Activated CD4-positive, alpha-beta memory T cell treated with anti-CD3 and anti-CD28 coated beads for 36 hours (primary cell): Measurements from ENCODE around the gene LTBP3. TPM values are rescaled to one million over a fixed set of nuclear protein-coding genes. Genes with fewer than 3 reads are reported as not detected.

ENCODE experiments used
- CTCF ChIA-PET: fragments of 350-600 bp; sonication (Branson Sonifier 250); formaldehyde crosslinking; loops from one replicate; lab custom pipeline; 2021; ENCODE audit warnings: antibody characterized with exemption, inconsistent platforms; lab: Charles Lee
- POLR2A ChIA-PET: fragments of 350-600 bp; sonication (Branson Sonifier 250); formaldehyde crosslinking; loops from one replicate; lab custom pipeline; 2021; ENCODE audit warnings: antibody characterized with exemption; lab: Charles Lee
- DNase-seq: peaks from one replicate; pipeline ENCODE4 v3.0.0-alpha.2; 2020
- H3K27ac Mint-ChIP-seq: one replicate; pipeline ENCODE4 v1.8.0; 2021; ENCODE audit warnings: mixed read lengths
- H3K27me3 Mint-ChIP-seq: one replicate; pipeline ENCODE4 v1.8.0; 2021; ENCODE audit warnings: mixed read lengths
- H3K36me3 Mint-ChIP-seq: one replicate; pipeline ENCODE4 v1.8.0; 2021; ENCODE audit warnings: mixed read lengths
- H3K4me1 Mint-ChIP-seq: one replicate; pipeline ENCODE4 v1.8.0; 2021; ENCODE audit warnings: low read depth, mixed read lengths
- H3K4me3 Mint-ChIP-seq: one replicate; pipeline ENCODE4 v1.8.0; 2021; ENCODE audit warnings: mild to moderate bottlenecking, mixed read lengths
- H3K9me3 Mint-ChIP-seq: one replicate; pipeline ENCODE4 v1.8.0; 2021; ENCODE audit warnings: mixed read lengths
- intact Hi-C: fragments of 100-400 bp; cut with micrococcal nuclease; formaldehyde crosslinking; loops from one replicate; pipeline ENCODE4 v1.15.1; 2023
- total RNA-seq, 2 experiments: library from RNA; stranded (reverse); gene quantifications; one replicate each; pipeline ENCODE4 v1.2.3, GENCODE V29; 2021

LTBP3 gene
- total RNA-seq, 2 experiments from 2014 or later: 60.7 to 63.3 TPM

DNA sequence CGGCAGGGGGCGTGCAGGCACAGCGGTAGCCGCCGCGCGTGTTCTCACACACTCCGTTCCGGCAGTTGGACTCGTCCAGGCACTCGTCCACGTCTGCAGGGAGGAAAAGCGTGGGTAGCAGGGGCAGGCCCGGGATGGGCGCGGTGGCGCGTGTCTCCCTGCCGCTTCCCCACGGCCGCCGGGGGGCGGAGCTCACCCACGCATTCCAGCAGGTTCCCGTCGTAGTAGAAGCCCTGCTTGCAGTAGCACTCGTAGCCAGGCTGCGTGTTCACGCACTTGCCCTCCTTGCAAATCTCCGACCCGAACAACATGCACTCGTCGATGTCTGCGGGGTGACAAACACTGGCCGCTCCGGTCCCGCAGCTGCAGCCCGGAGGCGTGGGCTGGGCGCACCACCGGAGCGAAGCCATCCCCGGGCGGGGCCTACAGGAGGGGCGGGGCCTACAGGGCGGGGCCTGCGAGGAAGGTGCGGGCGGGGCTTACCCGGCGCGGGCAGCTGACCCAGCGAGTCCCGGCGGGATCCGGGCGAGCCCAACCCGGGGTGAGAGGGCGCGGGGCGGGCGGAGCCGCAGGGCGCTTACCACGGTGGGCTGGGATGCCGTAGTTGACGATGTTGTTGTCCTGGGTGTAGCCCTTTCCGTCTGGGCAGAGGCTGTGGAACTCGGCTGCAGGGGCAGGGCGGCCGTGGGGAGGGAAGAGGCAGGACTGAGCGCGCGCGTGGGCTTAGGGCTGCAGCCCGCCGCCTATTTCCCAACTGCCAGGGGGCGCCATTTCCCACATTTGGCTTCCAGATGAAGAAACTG lies 17.7 kb downstream of the LTBP3 start:
- H3K27ac Mint-ChIP-seq: peak overlapping the region; percentile 87
- ChIA-PET CTCF (interaction anchor here (0.6 to 10.8 kb wide), 28 partner anchors 8 to 186 kb away, joined by 3 to 176 read pairs (median 6); partner anchors contain the start of genes EHBP1L1, FAM89B, FRMD8 and KCNK7), POLR2A (interaction anchor here (0.8 to 3.3 kb wide), 14 partner anchors 12 to 117 kb away, joined by 3 to 17 read pairs (median 6); partner anchors contain the start of genes EHBP1L1, FAM89B, MALAT1 and NEAT1)
- intact Hi-C loops: loop anchor here (1.0 to 2.0 kb wide), 5 partner anchors 16 to 74 kb away; partner anchors contain the start of genes MAP3K11 and ZNRD2
- peaks cover 20% of the 10 kb centered on the region for H3K4me1 Mint-ChIP-seq
- H3K4me3 Mint-ChIP-seq: peak overlapping the region; percentile 79
- DNase-seq: peak; percentile 94
- H3K36me3 Mint-ChIP-seq: peaks cover 12% of the 10 kb centered on the region
- H3K27me3 Mint-ChIP-seq: no peaks in the 10 kb centered on the region
- H3K9me3 Mint-ChIP-seq: no peaks in the 10 kb centered on the region

DNA sequence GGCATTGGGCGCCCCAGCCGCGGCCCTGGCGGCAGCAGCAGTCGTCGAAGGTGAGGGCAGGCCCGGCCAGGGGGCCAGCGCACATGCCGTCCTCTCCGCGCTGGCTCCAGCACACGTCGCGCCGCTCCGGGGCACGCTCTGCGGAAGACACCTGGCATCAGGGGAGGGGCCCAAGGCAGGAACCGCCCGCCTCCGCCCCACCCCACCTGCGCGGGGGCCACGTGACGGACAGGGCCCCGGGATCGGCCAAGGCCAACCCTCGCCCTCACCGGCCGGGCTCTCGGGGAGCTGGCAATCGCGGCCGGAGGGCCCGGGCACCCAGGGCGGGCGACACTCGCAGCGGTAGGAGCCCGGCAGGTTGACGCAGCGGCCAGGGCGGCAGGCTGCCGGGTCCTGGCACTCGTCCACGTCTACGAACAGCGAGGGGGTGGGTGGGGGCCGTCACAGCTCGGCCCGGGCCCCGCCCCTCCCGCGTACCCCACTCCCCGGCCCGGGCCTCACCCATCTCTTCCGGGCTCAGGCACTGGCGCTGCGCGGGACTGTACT lies 18.3 kb downstream of the LTBP3 start:
- peak overlapping the region; percentile 79 for H3K4me3 Mint-ChIP-seq
- peaks cover 12% of the 10 kb centered on the region for H3K36me3 Mint-ChIP-seq
- DNase-seq: no peak
- CTCF ChIA-PET: interaction anchor here (0.6 to 10.8 kb wide), 21 partner anchors 9 to 152 kb away, joined by 3 to 176 read pairs (median 9); partner anchors contain the start of genes EHBP1L1, FAM89B, FRMD8 and KCNK7
- H3K27me3 Mint-ChIP-seq: no peaks in the 10 kb centered on the region
- intact Hi-C loops: loop anchor here (1.0 to 2.0 kb wide), 5 partner anchors 17 to 74 kb away; partner anchors contain the start of genes MAP3K11 and ZNRD2
- POLR2A ChIA-PET: interaction anchor here (0.8 to 3.3 kb wide), 13 partner anchors 13 to 117 kb away, joined by 3 to 17 read pairs (median 6); partner anchors contain the start of genes EHBP1L1, FAM89B, MALAT1 and NEAT1
- peak overlapping the region; percentile 87 for H3K27ac Mint-ChIP-seq
- no peaks in the 10 kb centered on the region for H3K9me3 Mint-ChIP-seq
- H3K4me1 Mint-ChIP-seq: peaks cover 13% of the 10 kb centered on the region

DNA sequence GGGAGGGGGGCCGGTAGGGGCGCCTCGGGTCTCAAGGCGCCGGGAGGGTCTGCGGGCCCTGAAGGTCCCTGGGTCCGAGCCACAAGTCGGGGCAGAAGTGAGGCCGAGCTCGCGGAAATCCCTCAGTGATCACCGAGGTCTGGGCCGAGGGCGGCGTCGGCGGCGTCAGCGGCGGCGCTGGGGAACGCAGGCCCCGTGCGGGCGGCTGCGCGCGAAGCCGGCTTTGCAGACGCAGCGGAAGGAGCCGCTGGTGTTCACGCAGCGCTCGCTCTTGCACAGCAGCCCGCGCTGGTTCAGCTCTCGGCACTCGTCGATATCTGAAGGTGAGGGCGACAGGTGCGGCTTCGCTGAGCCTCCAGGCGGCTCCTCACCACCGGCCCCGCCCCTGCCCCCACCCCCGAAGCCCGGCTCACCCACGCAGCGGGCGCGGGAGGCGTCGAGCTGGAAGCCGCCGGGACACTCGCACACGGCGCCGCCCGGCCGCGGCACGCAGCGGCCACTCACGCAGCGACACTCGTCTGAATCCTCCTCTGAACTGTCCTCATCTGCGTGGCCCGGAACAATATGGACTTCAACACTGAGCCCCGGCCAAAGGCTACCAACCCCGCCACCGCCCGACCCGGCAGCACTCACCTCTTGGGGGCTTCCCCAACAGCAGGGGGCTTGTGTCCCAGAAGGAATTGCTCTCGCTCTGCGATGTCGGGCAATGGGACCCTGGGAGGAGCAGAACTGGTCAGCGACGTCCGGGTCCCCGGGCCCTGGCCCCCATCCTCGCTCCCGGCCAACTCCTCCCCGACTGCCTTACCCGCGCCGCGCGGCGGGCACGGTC lies 19.0 kb downstream of the LTBP3 start:
- Mint-ChIP-seq H3K36me3 (peaks cover 11% of the 10 kb centered on the region), H3K27ac (no peak overlapping the region), H3K9me3 (no peaks in the 10 kb centered on the region), H3K4me3 (no peak overlapping the region), H3K27me3 (no peaks in the 10 kb centered on the region), H3K4me1 (peaks cover 10% of the 10 kb centered on the region)
- POLR2A ChIA-PET: interaction anchor here (0.9 to 3.3 kb wide), 7 partner anchors 11 to 116 kb away, joined by 3 to 17 read pairs (median 5); partner anchors contain the start of genes EHBP1L1, FAM89B, NEAT1 and SCYL1
- intact Hi-C loops: no loop called here
- CTCF ChIA-PET: interaction anchor here (0.7 to 10.8 kb wide), 13 partner anchors 9 to 114 kb away, joined by 3 to 176 read pairs (median 21); partner anchors contain the start of genes EHBP1L1, FAM89B, KCNK7 and LTBP3
- no peak for DNase-seq

DNA sequence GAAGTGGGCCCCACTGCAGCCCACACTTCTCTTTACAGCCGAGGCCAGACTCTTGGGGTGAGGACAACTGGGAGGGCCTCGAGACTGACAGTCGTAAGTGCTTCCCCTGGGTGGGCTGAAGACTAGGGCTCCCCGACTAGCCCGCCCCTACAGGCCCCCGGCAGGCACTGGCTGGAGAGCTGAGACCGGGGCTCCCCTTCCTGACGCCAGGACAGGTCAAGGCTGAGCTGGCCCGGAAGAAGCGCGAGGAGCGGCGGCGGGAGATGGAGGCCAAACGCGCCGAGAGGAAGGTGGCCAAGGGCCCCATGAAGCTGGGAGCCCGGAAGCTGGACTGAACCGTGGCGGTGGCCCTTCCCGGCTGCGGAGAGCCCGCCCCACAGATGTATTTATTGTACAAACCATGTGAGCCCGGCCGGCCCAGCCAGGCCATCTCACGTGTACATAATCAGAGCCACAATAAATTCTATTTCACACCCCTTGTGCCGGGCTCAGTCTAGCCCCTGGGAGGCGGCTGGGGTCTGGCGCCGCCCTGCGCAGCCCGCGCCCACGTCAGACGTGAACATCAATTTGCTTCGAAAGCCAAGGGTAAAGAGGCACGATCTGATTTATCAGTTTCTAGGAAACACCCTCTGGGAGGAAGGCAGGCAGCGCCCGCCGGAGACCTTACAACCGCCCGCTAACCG lies 19.8 kb downstream of the LTBP3 start:
- H3K4me1 Mint-ChIP-seq: peaks cover 10% of the 10 kb centered on the region
- DNase-seq: no peak
- ChIA-PET POLR2A (interaction anchor here (0.9 to 1.9 kb wide), 2 partner anchors 10 to 13 kb away, joined by 5 to 7 read pairs; partner anchors contain the start of gene SCYL1), CTCF (interaction anchor here (1.0 to 10.8 kb wide), 3 partner anchors 8 to 55 kb away, joined by 3 to 176 read pairs (median 50); partner anchors contain the start of genes EHBP1L1, FAM89B and ZNRD2)
- H3K27ac Mint-ChIP-seq: no peak overlapping the region
- intact Hi-C loops: no loop called here
- peaks cover 7% of the 10 kb centered on the region for H3K36me3 Mint-ChIP-seq
- no peaks in the 10 kb centered on the region for H3K9me3 Mint-ChIP-seq
- no peaks in the 10 kb centered on the region for H3K27me3 Mint-ChIP-seq
- H3K4me3 Mint-ChIP-seq: no peak overlapping the region

DNA sequence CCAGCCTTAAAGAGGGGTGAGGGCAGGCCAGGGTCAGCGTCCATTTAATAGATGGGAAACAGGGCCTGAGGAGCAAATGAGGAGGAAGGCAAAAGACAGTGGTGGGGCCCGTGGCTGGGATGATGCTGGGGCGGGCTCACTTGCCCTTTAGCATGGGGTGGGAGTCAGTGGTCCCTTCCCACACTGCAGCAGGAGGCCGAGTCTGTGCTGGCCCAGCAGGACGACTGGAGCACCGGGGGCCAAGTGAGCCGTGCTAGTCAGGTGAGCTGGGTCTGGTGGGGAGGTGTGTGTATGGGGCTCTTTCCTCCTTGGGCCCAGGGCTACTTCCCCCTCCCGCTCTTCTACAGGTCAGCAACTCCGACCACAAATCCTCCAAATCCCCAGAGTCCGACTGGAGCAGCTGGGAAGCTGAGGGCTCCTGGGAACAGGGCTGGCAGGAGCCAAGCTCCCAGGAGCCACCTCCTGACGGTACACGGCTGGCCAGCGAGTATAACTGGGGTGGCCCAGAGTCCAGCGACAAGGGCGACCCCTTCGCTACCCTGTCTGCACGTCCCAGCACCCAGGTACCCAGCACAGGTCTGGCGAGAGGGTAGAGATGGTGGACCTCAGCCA lies 20.4 kb downstream of the LTBP3 start:
- intact Hi-C loops: no loop called here
- Mint-ChIP-seq H3K4me1 (peaks cover 10% of the 10 kb centered on the region), H3K27ac (no peak overlapping the region), H3K9me3 (no peaks in the 10 kb centered on the region), H3K27me3 (no peaks in the 10 kb centered on the region), H3K4me3 (no peak overlapping the region), H3K36me3 (peaks cover 7% of the 10 kb centered on the region)
- ChIA-PET POLR2A (interaction anchor here (0.6 to 1.9 kb wide), 2 partner anchors 13 to 171 kb away, joined by 5 to 7 read pairs; partner anchors contain the start of gene SCYL1), CTCF (no interaction called here)
- DNase-seq: no peak

DNA sequence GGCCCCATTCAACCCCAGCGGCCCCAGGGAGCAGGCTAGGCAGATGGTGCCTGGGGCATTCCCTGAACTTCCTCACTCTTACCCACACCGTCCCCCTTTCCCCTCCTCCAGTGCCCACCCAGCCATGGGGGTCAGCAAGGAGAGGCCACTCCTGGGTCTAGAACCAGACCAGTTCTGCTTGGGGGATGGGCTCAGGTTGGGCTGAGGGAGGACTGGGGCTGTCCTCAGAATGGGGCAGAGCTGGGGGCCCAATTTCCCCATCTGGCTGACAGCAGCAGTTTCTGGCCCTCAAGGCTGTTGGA lies 20.9 kb downstream of the LTBP3 start:
- no peak for DNase-seq
- intact Hi-C loops: no loop called here
- H3K36me3 Mint-ChIP-seq: peaks cover 7% of the 10 kb centered on the region
- ChIA-PET CTCF (no interaction called here), POLR2A (interaction anchor here (0.6 to 1.9 kb wide), 2 partner anchors 12 to 170 kb away, joined by 5 to 7 read pairs; partner anchors contain the start of gene SCYL1)
- H3K4me3 Mint-ChIP-seq: no peak overlapping the region
- peaks cover 10% of the 10 kb centered on the region for H3K4me1 Mint-ChIP-seq
- H3K9me3 Mint-ChIP-seq: no peaks in the 10 kb centered on the region
- H3K27ac Mint-ChIP-seq: no peak overlapping the region
- no peaks in the 10 kb centered on the region for H3K27me3 Mint-ChIP-seq

DNA sequence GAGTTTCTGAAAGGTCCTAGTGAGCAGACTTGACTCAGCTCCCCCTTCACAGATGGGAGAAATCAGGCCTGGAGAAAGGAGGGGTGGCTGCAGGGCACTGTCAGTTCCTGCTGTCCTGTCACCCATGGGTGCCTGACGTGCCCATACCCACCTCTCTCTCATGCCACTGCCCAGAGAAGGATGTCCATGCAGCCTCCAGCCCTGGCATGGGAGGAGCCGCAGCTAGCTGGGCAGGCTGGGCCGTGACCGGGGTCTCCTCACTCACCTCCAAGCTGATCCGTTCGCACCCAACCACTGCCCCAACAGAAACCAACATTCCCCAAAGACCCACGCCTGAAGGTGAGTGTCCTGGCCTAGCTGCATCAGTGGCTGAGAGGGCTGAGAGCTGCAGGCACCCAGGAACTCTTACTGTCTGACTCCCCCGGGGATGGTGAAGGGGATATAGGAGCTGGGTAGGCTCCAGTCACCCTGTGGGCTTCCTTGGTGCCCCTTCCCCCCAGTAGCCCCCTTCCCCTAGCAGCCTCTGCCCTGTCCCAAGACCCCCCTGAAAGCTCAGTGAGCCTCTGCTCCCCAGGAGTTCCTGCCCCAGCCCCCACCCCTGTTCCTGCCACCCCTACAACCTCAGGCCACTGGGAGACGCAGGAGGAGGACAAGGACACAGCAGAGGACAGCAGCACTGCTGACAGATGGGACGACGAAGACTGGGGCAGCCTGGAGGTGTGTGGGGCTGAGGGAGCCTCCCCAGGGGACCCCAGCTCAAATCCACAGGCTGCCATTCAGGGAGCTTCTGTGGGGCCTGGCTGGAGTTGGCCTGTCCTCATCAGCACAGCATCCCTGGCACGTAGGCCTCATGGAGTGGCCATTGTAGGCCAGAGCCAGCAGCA lies 21.5 kb downstream of the LTBP3 start:
- Mint-ChIP-seq H3K27ac (no peak overlapping the region), H3K9me3 (no peaks in the 10 kb centered on the region), H3K4me1 (peaks cover 5% of the 10 kb centered on the region), H3K4me3 (no peak overlapping the region), H3K27me3 (no peaks in the 10 kb centered on the region), H3K36me3 (peaks cover 10% of the 10 kb centered on the region)
- ChIA-PET CTCF (interaction anchor here (0.9 kb wide), 1 partner anchor 52 kb away, joined by 3 read pairs; no protein-coding TSS in a partner anchor), POLR2A (interaction anchor here (0.6 to 0.7 kb wide), 2 partner anchors 116 to 1892 kb away, joined by 3 to 4 read pairs; partner anchors contain the start of gene RPS6KB2)
- DNase-seq: no peak
- intact Hi-C loops: no loop called here

DNA sequence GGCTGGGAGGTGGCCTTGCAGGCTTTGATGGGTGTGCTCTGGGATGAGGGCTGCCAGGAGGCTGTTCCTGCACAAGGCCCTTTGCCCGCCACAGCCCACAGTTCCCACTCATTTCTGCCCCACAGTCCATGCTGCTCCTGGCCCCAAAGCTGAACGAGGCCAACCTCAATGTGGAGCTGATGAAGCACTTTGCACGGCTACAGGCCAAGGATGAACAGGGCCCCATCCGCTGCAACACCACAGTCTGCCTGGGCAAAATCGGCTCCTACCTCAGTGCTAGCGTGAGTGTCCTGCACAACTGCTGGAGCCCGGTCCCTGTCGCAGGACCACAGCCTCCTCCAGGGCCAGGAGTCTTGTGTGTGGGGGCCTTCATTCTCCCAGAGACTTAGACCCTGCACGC lies 23.1 kb downstream of the LTBP3 start:
- Mint-ChIP-seq H3K27ac (no peak overlapping the region), H3K36me3 (peaks cover 21% of the 10 kb centered on the region), H3K27me3 (no peaks in the 10 kb centered on the region), H3K4me3 (no peak overlapping the region), H3K4me1 (no peaks in the 10 kb centered on the region), H3K9me3 (no peaks in the 10 kb centered on the region)
- DNase-seq: no peak
- intact Hi-C loops: no loop called here
- ChIA-PET CTCF (no interaction called here), POLR2A (interaction anchor here (1.0 kb wide), 1 partner anchor 10 kb away, joined by 3 read pairs; the partner anchor contains the start of gene SCYL1)

DNA sequence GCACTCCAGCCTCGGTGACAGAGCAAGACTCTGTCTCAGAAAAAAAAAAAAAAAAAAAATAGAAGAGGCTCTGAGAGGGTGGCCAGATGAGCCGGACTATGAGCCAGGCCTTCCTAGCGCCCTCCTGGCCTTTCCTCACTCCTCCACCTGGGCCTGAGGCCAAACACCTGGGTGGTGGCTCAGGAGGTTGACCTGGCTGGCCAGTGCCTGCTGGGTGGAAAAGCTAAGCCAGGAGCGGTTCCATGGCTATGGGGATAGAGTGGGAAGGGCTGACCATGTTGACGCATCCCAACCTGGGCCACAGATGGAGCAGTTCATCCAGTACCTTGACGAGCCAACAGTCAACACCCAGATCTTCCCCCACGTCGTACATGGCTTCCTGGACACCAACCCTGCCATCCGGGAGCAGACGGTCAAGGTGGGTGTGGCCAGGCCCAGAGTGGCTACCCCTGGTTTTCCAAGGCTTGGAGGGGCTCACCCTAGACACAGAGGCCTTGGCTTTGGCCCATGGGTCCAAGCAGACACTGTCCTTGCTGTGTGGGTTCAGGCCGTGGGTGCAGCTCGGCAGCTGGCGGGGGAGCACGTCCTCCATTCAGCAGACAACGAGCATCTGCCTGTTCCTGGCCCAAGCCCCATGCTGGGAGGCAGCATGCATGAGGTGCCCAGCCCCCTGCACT lies 25.6 kb downstream of the LTBP3 start:
- Mint-ChIP-seq H3K27ac (no peak overlapping the region), H3K9me3 (no peaks in the 10 kb centered on the region), H3K4me1 (peaks cover 10% of the 10 kb centered on the region), H3K27me3 (no peaks in the 10 kb centered on the region), H3K36me3 (peaks cover 26% of the 10 kb centered on the region), H3K4me3 (no peak overlapping the region)
- ChIA-PET POLR2A (no interaction called here), CTCF (interaction anchor here (1.2 kb wide), 1 partner anchor 61 kb away, joined by 3 read pairs; no protein-coding TSS in a partner anchor)
- intact Hi-C loops: no loop called here
- DNase-seq: no peak
